OCI-LY3 (cell line): Measurements from ENCODE around the gene ZBTB24.

Source experiments
- H2AFZ ChIP-seq: fragments of 200-600, 300-600 bp; shearing (Covaris generic); 2 replicates; pipeline ENCODE4 v1.6.0; 2014; ENCODE audit warnings: antibody characterized with exemption, low read depth, low read length
- H3K27ac ChIP-seq: fragments of 200-600, 300-600 bp; sonication (generic); 2 replicates; pipeline ENCODE4 v1.5.1; 2014; ENCODE audit warnings: mild to moderate bottlenecking, low read length, moderate library complexity, mixed read lengths
- H3K27me3 ChIP-seq: fragments of 200-600, 300-600 bp; sonication (generic); 2 replicates; pipeline ENCODE4 v1.6.1; 2014; ENCODE audit warnings: low read depth, low read length, mixed read lengths
- H3K36me3 ChIP-seq: fragments of 200-600, 300-600 bp; sonication (generic); replicated peaks from 2 replicates; pipeline ENCODE3; 2014; ENCODE audit warnings: low read depth, low read length, mixed read lengths
- H3K4me1 ChIP-seq: fragments of 300-600, 200-600 bp; sonication (generic); 2 replicates; pipeline ENCODE4 v1.6.1; 2014; ENCODE audit warnings: low read length, mixed read lengths
- H3K4me2 ChIP-seq: fragments of 200-600, 300-600 bp; sonication (generic); 2 replicates; pipeline ENCODE4 v1.6.1; 2014; ENCODE audit warnings: low read length, mixed read lengths
- H3K4me3 ChIP-seq: fragments of 300-600, 200-600 bp; sonication (generic); 2 replicates; pipeline ENCODE4 v1.5.1; 2014; ENCODE audit warnings: antibody characterized with exemption, mild to moderate bottlenecking, low read length, moderate library complexity
- H3K79me2 ChIP-seq: fragments of 300-600, 200-600 bp; shearing (Covaris generic); 2 replicates; pipeline ENCODE4 v1.6.1; 2014; ENCODE audit warnings: mild to moderate bottlenecking, low read length, mixed read lengths
- H3K9ac ChIP-seq: fragments of 300-600, 200-600 bp; shearing (Covaris generic); 2 replicates; pipeline ENCODE4 v1.6.0; 2014; ENCODE audit warnings: mild to moderate bottlenecking, low read length, moderate library complexity
- H3K9me3 ChIP-seq: fragments of 200-600, 300-600 bp; shearing (Covaris generic); 2 replicates; pipeline ENCODE4 v1.6.1; 2014; ENCODE audit warnings: low read length, mixed read lengths; ENCODE audit not compliant: insufficient read depth
- H4K20me1 ChIP-seq: fragments of 200-600, 300-600 bp; sonication (generic); 2 replicates; pipeline ENCODE4 v1.6.1; 2016; ENCODE audit warnings: low read length, mixed read lengths; ENCODE audit not compliant: insufficient read depth
- EZH2phosphoT487 ChIP-seq: fragments of 200-600 bp; shearing (Covaris generic); IDR thresholded peaks from 2 replicates; pipeline ENCODE4 v1.6.1; 2018; ENCODE audit warnings: antibody characterized with exemption, mixed run types, low read depth
- TF ChIP-seq, protein P1 (sequence below): fragments of 200-600, 300-600 bp; sonication (generic); IDR thresholded peaks from 2 replicates; pipeline ENCODE4 v1.5.1; 2014; ENCODE audit warnings: antibody characterized with exemption, low read length, low read depth

Gene ZBTB24

DNA sequence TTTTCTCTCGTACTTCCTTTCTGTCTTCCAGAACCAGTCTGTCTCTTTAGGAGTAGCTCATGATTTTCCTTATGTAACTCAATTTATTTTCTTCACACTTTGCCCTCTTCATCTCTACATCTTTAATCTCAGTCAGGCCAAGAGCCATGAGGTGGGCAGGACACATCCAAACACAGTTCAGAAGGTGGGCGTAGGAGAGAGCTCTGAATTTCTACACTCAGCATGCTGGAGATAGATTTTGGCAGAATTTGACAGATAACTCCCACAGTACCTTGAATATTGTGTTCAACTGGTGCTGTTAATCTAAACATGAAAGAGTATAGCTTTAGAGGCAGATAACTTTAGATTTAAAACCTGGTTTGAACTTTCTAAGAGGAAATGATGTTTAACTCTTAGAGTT is 23.8 kb upstream of the ZBTB24 start:
- Histone ChIP-seq H3K27me3 (no peaks in the 10 kb centered on the region), H4K20me1 (no peaks in the 10 kb centered on the region), H3K4me3 (no peak overlapping the region), H2AFZ (no peak overlapping the region), H3K4me1 (no peaks in the 10 kb centered on the region), H3K79me2 (no peaks in the 10 kb centered on the region), H3K4me2 (no peak overlapping the region), H3K36me3 (no peaks in the 10 kb centered on the region), H3K9me3 (no peaks in the 10 kb centered on the region), H3K9ac (no peak overlapping the region), H3K27ac (no peak overlapping the region)
- TF ChIP-seq, protein P1, sequence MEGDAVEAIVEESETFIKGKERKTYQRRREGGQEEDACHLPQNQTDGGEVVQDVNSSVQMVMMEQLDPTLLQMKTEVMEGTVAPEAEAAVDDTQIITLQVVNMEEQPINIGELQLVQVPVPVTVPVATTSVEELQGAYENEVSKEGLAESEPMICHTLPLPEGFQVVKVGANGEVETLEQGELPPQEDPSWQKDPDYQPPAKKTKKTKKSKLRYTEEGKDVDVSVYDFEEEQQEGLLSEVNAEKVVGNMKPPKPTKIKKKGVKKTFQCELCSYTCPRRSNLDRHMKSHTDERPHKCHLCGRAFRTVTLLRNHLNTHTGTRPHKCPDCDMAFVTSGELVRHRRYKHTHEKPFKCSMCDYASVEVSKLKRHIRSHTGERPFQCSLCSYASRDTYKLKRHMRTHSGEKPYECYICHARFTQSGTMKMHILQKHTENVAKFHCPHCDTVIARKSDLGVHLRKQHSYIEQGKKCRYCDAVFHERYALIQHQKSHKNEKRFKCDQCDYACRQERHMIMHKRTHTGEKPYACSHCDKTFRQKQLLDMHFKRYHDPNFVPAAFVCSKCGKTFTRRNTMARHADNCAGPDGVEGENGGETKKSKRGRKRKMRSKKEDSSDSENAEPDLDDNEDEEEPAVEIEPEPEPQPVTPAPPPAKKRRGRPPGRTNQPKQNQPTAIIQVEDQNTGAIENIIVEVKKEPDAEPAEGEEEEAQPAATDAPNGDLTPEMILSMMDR = no peak
- no peak for TF ChIP-seq EZH2phosphoT487

DNA sequence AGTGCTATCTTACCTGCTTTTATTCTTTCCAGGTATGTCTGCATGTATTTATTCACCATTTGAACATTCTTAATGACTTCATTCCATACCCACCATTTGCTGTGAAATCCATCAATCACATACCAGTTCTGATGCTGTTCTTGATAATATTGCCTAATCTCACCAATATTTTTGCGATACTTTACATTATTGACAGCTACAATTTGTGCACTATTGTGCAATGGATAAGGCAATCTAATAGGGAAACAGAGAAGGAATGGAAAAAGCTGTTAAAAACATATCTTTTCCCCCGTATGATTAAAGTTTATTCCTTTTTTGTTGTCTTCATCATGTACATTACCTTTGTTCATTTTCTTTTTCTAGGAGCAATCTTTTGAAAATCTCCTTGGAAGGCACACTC is 23.3 kb upstream of the ZBTB24 start:
- TF ChIP-seq, protein P1 = no peak
- TF ChIP-seq EZH2phosphoT487 = no peak
- no peak overlapping the region for H3K4me3 ChIP-seq

DNA sequence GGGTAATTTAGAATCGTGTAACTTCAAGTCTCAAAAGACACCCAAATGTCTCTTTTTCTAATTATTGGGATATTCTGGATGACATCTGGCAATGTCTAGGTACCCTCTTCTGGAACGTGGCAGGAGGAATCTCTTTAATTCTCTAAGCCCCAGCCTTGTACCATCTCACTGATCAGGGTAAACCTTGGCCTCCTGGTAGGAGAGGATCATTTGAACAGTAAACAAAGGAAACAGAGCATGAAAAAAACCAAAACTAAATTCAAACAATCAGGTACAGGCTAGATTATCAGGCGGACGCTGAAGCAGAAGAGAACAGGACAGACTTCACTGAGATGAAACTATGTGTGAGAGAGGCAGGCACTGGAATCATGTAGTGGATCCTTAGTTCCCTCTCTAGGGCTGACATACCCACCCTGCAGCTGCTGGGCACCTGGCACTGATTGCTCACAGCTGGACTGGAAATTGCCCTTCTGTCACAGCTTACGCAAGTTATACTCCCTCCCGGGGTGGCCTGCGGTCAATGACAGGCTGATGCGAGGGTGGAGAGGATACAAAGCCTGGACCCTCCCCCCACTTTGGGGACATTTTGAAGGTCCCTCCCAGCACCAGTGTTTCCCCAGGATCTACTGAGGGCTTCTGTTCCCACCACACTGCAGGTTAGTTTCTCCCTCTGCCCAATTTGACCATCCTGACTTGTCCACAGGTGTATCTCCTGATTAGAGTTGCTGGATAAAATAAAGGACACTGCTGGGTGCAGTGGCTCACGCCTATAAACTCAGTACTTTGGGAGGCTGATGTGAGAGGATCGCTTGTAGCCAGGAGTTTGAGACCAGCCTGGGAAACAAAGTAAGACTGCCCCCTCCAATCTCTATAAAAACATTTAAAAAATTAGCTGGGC is 20.6 kb upstream of the ZBTB24 start:
- H3K4me2 ChIP-seq = no peak overlapping the region
- H3K4me1 ChIP-seq = no peaks in the 10 kb centered on the region
- no peak overlapping the region for H3K9ac ChIP-seq
- no peaks in the 10 kb centered on the region for H3K27me3 ChIP-seq
- H3K27ac ChIP-seq = no peak overlapping the region
- no peaks in the 10 kb centered on the region for H3K36me3 ChIP-seq
- no peaks in the 10 kb centered on the region for H4K20me1 ChIP-seq
- H3K9me3 ChIP-seq = no peaks in the 10 kb centered on the region
- no peak overlapping the region for H3K4me3 ChIP-seq
- H3K79me2 ChIP-seq = no peaks in the 10 kb centered on the region
- no peak for TF ChIP-seq EZH2phosphoT487
- TF ChIP-seq, protein P1 = no peak
- H2AFZ ChIP-seq = no peak overlapping the region

More for the DNA sequence above, 23.3 kb upstream of the ZBTB24 start:
- Histone ChIP-seq H4K20me1 (no peaks in the 10 kb centered on the region), H3K9ac (no peak overlapping the region), H3K36me3 (no peaks in the 10 kb centered on the region), H3K79me2 (no peaks in the 10 kb centered on the region), H3K4me1 (no peaks in the 10 kb centered on the region), H3K9me3 (no peaks in the 10 kb centered on the region), H3K4me2 (no peak overlapping the region), H3K27me3 (no peaks in the 10 kb centered on the region), H3K27ac (no peak overlapping the region), H2AFZ (no peak overlapping the region)

DNA sequence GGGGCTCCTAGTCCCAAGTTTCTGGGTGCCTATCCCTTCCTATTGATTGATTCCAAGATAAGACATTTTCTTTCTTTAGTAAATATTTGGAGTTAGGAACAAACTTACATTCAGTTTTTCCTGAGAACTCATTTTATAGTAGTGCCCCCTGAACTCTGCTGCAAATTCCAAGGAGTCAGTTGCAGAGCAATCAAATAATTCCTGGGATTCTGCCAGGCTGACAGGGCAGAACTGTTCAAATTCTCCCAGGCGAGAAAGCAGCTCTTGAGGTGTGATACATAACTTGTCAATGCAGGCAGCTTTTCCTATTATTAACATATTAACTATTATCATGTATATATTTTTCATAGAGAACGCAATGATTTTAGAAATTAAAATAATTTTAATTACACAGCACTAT is 15.9 kb upstream of the ZBTB24 start:
- no peak for TF ChIP-seq EZH2phosphoT487
- TF ChIP-seq, protein P1 = no peak
- Histone ChIP-seq H2AFZ (no peak overlapping the region), H3K27me3 (no peaks in the 10 kb centered on the region), H3K4me1 (peaks cover 3% of the 10 kb centered on the region), H3K36me3 (no peaks in the 10 kb centered on the region), H3K9me3 (no peaks in the 10 kb centered on the region), H3K4me3 (no peak overlapping the region), H3K79me2 (no peaks in the 10 kb centered on the region), H3K27ac (no peak overlapping the region), H4K20me1 (no peaks in the 10 kb centered on the region), H3K9ac (no peak overlapping the region), H3K4me2 (no peak overlapping the region)
